Large intestine (tissue), 3 donors: ENCODE data around the gene FOXO3. TPM values are rescaled to one million over a fixed set of nuclear protein-coding genes. Genes with fewer than 3 reads are reported as not detected.

ENCODE experiments used
- DNase-seq, 2 donors: peaks; one replicate each; pipeline versions ENCODE4 v3.0.0 to v3.0.0-alpha.2; 2013
- H3K27ac ChIP-seq: one replicate; pipeline ENCODE4 v1.5.1; 2013; ENCODE audit warnings: low read length
- H3K27me3 ChIP-seq: 2 replicates; pipeline ENCODE4 v1.6.1; 2013; ENCODE audit warnings: low read length; ENCODE audit not compliant: control insufficient read depth, insufficient read depth
- H3K36me3 ChIP-seq: 2 replicates; pipeline ENCODE4 v1.6.1; 2013; ENCODE audit warnings: low read length; ENCODE audit not compliant: control insufficient read depth, insufficient read depth
- H3K4me1 ChIP-seq: one replicate; pipeline ENCODE4 v1.6.1; 2013; ENCODE audit warnings: low read length; ENCODE audit not compliant: control insufficient read depth, insufficient read depth
- H3K4me3 ChIP-seq: one replicate; pipeline ENCODE4 v1.5.1; 2013; ENCODE audit warnings: low read length
- H3K9me3 ChIP-seq: one replicate; pipeline ENCODE4 v1.6.1; 2013; ENCODE audit warnings: mild to moderate bottlenecking, low read depth, low read length, moderate library complexity; ENCODE audit not compliant: control insufficient read depth
- WGBS: methylation state at CpG from one replicate; pipeline ENCODE4 v1.1.5; 2013; ENCODE audit warnings: low lambda C conversion rate; ENCODE audit not compliant: insufficient coverage; 5-methylcytosine and 5-hydroxymethylcytosine counted together
- polyA plus RNA-seq: library from polyadenylated mRNA; unstranded; fragments of 120-200 nt; gene quantifications from one replicate; pipeline ENCODE4 v1.2.1, GENCODE V29; 2013

The FOXO3 gene
- polyA plus RNA-seq, 1 donor = 39.9 TPM

DNA sequence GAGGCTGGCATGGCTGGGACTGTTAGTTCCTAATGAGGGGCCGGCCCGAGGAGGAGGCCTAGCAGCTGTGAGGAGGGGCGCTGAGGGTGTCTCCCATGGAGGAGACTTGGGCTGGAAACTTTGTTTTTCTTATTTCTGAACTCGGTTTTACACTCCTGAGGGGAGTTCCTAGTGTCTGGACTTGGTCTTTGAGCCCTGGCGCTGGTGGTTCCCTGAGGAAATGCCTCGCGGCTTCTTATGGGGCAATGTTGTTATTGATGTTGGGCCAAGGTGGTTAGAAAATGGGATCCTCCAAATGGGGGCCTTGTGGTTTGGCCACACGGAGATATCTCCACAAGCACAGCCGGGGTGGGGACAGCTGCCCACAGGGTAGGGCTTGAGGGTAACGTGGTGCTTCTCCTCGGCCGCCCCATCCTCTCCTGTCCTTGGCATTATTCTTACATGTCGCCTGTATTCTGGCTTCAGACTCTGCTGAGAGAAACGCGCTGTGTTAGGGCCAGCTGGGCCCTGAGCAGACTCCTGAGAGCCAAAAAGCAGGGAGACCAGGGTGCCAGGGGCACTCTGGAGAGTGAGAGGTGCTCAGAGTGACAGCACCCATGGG lies 136.9 kb downstream of the FOXO3 start:
- Histone ChIP-seq H3K4me3 (no peak overlapping the region), H3K36me3 (no peaks in the 10 kb centered on the region), H3K27me3 (no peaks in the 10 kb centered on the region), H3K4me1 (no peaks in the 10 kb centered on the region), H3K9me3 (peaks cover 3% of the 10 kb centered on the region), H3K27ac (no peak overlapping the region)
- DNase-seq = no peak
- WGBS = no CpG with 5 or more reads among the region's 15 CpGs

DNA sequence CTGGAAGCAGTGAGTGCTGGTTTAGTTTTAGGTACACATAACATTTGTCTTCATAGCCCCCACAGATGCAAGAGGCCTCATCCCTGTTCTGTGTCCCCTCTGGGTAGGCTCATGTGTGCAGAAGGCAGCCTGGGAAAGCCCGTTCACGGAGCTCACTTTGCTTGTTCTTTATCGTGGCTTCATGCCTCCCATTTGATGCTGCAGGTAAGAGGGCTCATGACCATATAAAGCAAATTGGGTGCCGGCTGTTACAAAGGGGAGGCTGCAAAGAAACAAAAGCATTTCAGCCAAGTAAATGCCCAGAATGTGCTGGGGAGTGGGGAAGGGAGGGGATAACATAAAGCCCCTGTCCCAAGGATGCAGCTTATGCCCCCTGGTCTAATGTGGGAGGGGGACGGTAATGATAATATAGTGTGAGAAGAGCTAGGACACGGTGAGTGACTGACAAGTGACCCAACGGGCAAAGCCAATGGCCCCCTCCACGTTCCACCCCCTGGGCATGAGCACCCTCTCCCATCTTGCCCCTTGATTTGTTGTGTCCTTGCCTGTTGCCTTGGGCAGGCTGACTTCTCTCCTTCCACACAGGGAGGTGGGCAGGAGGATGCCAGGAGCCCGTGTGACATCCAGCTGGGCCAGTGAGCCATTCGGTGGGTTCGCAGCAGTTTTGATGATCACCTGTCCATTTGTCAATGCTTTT lies 138.0 kb downstream of the FOXO3 start:
- H3K4me3 ChIP-seq = no peak overlapping the region
- WGBS = 80% methylated on average over 1 of the region's 11 CpGs
- H3K27me3 ChIP-seq = no peaks in the 10 kb centered on the region
- no peaks in the 10 kb centered on the region for H3K4me1 ChIP-seq
- no peak for DNase-seq
- H3K27ac ChIP-seq = no peak overlapping the region
- H3K9me3 ChIP-seq = peaks cover 10% of the 10 kb centered on the region
- no peaks in the 10 kb centered on the region for H3K36me3 ChIP-seq

DNA sequence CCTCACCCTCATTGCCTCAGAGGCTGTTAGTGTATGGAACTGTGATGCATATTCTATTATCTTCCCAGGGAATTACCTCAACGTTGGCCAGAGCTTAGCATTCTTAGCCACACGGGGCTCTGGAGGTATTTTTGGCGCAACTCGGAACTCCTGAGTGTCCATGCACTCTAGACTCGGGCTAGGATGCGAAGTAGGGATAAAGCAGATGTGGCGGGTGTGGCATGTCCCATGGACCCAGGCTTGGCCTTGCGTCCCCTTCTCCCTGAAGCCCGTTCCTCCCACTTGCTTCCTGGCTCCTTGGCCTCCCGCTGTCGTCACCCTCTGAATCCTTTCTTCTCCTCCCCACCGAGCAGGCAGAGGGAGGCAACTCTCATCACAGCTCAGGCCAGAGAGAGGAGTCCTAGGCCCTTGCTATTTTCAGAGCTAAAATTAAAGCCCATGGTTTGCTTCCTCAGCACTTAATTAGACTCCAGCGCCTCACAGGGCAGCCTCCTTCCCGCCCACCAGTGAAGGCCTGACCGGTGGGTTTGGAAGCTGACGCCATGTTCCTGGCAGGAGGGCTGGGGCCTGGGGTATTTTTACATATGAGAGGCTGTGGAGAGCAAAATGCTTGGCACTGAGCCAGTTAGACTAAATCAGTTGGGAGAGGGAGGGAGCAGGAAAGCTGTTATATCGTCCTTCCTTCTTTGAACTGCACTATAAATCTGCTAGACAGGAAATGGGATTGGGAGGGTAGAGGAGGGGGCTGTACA lies 138.7 kb downstream of the FOXO3 start:
- Histone ChIP-seq H3K27ac (no peak overlapping the region), H3K4me1 (no peaks in the 10 kb centered on the region), H3K27me3 (no peaks in the 10 kb centered on the region), H3K4me3 (no peak overlapping the region), H3K9me3 (peaks cover 11% of the 10 kb centered on the region), H3K36me3 (no peaks in the 10 kb centered on the region)
- WGBS = no CpG with 5 or more reads among the region's 17 CpGs
- DNase-seq = no peak

DNA sequence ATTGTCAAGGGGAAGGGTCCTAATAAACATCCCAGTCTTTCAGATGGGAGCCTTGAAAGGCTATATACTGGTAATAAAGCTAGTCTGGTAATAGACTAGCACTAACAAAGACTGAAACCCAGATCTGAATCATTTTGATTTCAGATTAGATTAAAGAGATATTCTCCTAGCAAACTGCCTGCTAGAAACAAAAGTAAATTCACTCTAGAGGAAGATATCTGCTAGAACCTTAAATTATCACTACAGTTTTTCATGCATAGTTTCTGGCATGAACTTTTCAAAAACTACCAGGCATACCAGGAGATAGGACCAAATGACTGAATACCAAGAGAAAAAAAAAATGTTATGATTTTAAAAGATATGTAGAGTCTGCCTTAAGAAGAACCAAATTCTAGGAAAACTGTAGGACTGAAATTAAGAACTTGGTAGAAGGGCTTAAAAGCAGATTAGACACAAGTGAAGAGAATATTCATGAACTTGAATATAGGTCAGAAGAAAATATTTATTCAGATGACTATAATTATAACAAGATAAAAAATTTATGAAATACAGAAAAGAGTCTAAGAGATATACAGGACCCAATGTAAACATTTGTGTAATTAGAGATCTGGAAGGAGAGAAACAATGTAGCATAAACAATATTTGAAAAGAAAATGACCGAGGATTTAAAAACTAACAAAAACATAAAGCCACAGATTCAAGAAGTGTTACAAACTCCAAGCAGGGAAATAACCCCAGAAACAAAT lies 141.6 kb downstream of the FOXO3 start:
- no CpG with 5 or more reads among the region's 1 CpG for WGBS
- DNase-seq = no peak
- no peak overlapping the region for H3K4me3 ChIP-seq
- no peaks in the 10 kb centered on the region for H3K4me1 ChIP-seq
- peaks cover 11% of the 10 kb centered on the region for H3K9me3 ChIP-seq
- no peaks in the 10 kb centered on the region for H3K27me3 ChIP-seq
- no peaks in the 10 kb centered on the region for H3K36me3 ChIP-seq
- no peak overlapping the region for H3K27ac ChIP-seq

DNA sequence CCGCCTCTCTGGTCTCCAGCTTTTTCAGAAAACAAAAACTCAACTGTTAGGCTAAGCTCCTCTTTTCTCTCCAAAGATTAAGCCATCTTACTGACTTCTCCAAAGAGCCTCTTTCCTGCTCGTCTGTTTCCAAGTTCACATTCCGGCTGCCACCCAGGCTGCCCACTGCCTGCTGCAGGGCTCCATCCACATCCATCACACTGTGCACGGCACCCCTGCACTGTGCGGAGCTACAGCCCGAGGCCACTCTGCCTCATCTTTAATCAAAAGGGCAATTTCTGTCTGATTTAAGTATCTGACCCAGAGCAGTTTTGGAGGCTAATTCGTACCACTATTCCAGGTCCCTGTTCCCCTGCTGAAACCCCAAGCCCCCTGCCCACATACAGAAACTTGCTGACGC lies 145.9 kb downstream of the FOXO3 start:
- no peak overlapping the region for H3K27ac ChIP-seq
- H3K9me3 ChIP-seq = peaks cover 11% of the 10 kb centered on the region
- H3K36me3 ChIP-seq = no peaks in the 10 kb centered on the region
- H3K27me3 ChIP-seq = no peaks in the 10 kb centered on the region
- no peak for DNase-seq
- 60% methylated on average over 1 of the region's 8 CpGs for WGBS
- no peak overlapping the region for H3K4me3 ChIP-seq
- H3K4me1 ChIP-seq = peaks cover 5% of the 10 kb centered on the region

DNA sequence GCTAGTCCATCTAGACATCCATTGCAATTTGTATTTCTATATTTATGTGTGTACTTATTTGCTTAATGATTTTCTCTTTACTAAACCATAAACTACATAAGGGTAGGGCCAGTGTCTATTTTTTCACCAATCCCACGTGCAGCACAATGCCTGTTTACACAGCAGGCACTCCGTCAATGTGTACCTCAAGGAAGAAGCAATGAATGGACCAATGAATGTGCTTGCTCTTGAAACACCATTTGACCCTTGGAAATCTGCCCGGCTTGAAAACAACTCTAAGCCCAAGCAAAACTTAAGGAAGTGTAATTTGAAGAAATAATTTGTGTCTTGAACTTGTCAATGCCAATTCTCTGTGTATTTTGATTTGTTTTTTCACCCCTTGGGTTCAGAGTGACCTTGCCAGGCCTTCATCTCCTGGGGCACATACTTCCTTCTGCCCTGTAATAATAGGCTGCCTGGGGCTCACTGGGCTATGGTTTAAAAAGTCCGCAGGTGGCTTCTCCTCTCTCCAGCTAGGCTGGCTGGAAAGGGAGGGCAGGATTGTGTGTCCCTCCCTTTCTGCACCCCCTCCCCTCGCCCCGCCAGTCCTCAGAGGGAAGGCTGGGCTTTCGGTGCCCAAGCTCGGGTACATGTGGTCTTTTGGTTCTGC lies 146.7 kb downstream of the FOXO3 start:
- DNase-seq = no peak
- Histone ChIP-seq H3K27me3 (no peaks in the 10 kb centered on the region), H3K36me3 (no peaks in the 10 kb centered on the region), H3K4me3 (no peak overlapping the region), H3K9me3 (peaks cover 9% of the 10 kb centered on the region), H3K4me1 (peaks cover 5% of the 10 kb centered on the region), H3K27ac (no peak overlapping the region)
- 33% methylated on average over 1 of the region's 8 CpGs for WGBS

DNA sequence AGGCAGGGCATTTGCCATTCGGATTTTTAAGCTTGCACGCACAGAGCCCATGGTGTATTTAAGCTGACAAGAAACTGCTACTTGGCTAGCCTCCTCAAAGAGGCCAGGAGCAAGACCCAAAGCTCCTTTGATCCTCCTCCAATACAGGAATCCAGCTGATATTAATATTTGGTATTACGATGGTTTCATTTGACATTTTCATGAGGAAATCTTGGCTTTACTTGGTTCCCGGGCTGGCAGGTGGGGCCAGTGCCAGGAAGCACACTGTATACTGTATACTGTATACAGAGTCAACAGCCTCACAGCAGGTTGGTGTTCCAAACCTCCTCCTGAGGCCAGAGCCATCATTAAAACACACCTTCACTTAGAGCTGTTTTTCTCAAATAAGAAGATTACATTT lies 149.3 kb downstream of the FOXO3 start:
- no peak overlapping the region for H3K4me3 ChIP-seq
- H3K36me3 ChIP-seq = no peaks in the 10 kb centered on the region
- no peak for DNase-seq
- H3K9me3 ChIP-seq = no peaks in the 10 kb centered on the region
- H3K4me1 ChIP-seq = peaks cover 25% of the 10 kb centered on the region
- H3K27ac ChIP-seq = no peak overlapping the region
- WGBS = no CpG with 5 or more reads among the region's 4 CpGs
- no peaks in the 10 kb centered on the region for H3K27me3 ChIP-seq

DNA sequence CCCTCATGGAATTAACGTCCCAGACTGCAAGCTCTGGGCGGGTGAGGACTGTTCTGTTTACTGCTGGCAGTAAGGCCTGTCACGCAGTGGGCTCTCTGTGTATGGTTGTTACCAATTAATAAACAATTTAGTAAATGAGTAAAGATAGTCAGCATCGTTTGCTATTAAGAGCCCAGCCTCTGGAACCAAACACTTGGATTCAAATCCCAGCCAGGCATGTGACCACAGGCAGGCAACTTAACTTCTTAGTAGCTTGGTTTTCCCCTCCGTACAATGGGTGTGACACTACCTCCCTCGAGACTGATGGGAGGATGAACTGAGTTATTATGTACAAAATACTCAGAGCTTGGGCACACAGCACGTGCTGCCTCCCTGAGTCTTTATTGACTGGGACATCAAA lies 149.8 kb downstream of the FOXO3 start:
- WGBS = 46% methylated on average over 2 of the region's 7 CpGs
- no peaks in the 10 kb centered on the region for H3K27me3 ChIP-seq
- no peaks in the 10 kb centered on the region for H3K9me3 ChIP-seq
- no peaks in the 10 kb centered on the region for H3K36me3 ChIP-seq
- H3K4me3 ChIP-seq = no peak overlapping the region
- H3K4me1 ChIP-seq = peaks cover 26% of the 10 kb centered on the region
- DNase-seq = no peak
- no peak overlapping the region for H3K27ac ChIP-seq

DNA sequence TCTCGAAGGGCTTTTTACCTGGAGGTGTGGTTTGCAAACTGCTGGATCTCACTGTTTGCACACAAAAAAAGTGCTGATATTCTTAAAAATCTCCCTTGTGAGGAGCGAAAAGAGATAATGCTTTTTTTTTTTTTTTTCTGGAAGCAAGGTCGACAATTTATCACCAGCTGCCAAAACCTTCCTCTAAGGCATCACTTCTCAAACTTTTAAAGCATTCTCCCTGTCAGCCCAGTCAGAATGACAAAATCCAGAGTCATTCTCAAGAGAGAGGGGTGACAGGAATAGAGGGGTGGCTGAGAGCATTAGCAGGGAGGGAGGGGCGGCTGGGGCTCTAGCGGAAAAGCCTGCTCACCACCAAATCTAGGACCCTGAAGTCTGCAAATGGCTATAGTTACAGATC lies 150.4 kb downstream of the FOXO3 start:
- WGBS = 60% methylated on average over 1 of the region's 5 CpGs
- H3K27ac ChIP-seq = no peak overlapping the region
- peaks cover 26% of the 10 kb centered on the region for H3K4me1 ChIP-seq
- no peak for DNase-seq
- H3K4me3 ChIP-seq = no peak overlapping the region
- H3K9me3 ChIP-seq = no peaks in the 10 kb centered on the region
- H3K36me3 ChIP-seq = no peaks in the 10 kb centered on the region
- no peaks in the 10 kb centered on the region for H3K27me3 ChIP-seq

DNA sequence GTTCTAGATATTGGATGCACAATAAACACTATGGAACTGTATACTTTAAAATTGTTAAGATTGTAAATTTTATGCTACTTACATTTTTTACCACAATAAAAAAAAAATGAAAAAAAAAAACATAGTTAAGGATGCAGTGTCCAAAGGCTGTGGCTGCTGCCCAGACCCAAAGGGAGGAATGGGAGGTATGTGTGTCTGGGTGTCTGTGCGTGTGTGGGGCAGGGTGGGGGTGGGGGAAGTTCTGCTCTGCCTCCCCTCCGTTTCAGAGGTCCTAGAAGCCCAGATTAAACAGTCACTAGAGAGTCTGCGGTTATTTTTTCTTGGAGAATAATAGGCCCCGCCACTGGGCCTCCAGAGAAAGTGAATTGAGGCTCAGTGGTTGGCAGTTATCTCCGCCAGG lies 151.1 kb downstream of the FOXO3 start:
- no CpG with 5 or more reads among the region's 5 CpGs for WGBS

More for the DNA sequence above, 151.1 kb downstream of the FOXO3 start:
- no peak overlapping the region for H3K4me3 ChIP-seq
- no peak for DNase-seq
- H3K4me1 ChIP-seq = peaks cover 26% of the 10 kb centered on the region
- H3K9me3 ChIP-seq = no peaks in the 10 kb centered on the region
- no peaks in the 10 kb centered on the region for H3K27me3 ChIP-seq
- no peaks in the 10 kb centered on the region for H3K36me3 ChIP-seq
- no peak overlapping the region for H3K27ac ChIP-seq
